ENCODE measurements around the gene TBCCD1. TPM values are rescaled to one million over a fixed set of nuclear protein-coding genes. Genes with fewer than 3 reads are reported as not detected.
"Not testable (repeated sequence)": the region's sequence is repeated elsewhere in the genome, so short reads cannot be mapped to it uniquely, and the experiment has no call there.

Gene TBCCD1
- polyA plus RNA-seq, 3 donors from 2014 or later: 18.8 to 32.4 (median 21.6) TPM

GRCh38 chr3:186589121-186589520 is 22.0 kb upstream of the TBCCD1 start:
- H3K4me1 Mint-ChIP-seq: no peaks in the 10 kb centered on the region
- peaks cover 0 to 3% (median 1%) of the 10 kb centered on the region in 3 donors for H3K27me3 Mint-ChIP-seq (ENCODE audit: low read depth in 3 of 3)
- H3K9me3 Mint-ChIP-seq: no peaks in the 10 kb centered on the region
- H3K36me3 Mint-ChIP-seq: peaks cover 7 to 18% (median 9%) of the 10 kb centered on the region in 3 donors
- no peak overlapping the region for H3K27ac Mint-ChIP-seq
- H3K4me3 Mint-ChIP-seq: no peak overlapping the region
- DNase-seq: no peak

- no peak for DNase-seq
- no peak overlapping the region for H3K27ac Mint-ChIP-seq
- no peaks in the 10 kb centered on the region for H3K4me1 Mint-ChIP-seq
- no peak overlapping the region for H3K4me3 Mint-ChIP-seq
- no peaks in the 10 kb centered on the region for H3K9me3 Mint-ChIP-seq
- peaks cover 12 to 21% (median 12%) of the 10 kb centered on the region in 3 donors for H3K36me3 Mint-ChIP-seq
- peaks cover 0 to 3% (median 0%) of the 10 kb centered on the region in 3 donors for H3K27me3 Mint-ChIP-seq (ENCODE audit: low read depth in 3 of 3)
Measured at GRCh38 chr3:186588632-186589031, 21.5 kb upstream of the TBCCD1 start.

- DNase-seq: no peak
- Mint-ChIP-seq H3K36me3 (peaks cover 17 to 35% (median 24%) of the 10 kb centered on the region in 3 donors), H3K9me3 (no peaks in the 10 kb centered on the region), H3K27me3 (ENCODE audit: low read depth in 3 of 3) (peaks cover 0 to 3% (median 0%) of the 10 kb centered on the region in 3 donors), H3K4me1 (no peaks in the 10 kb centered on the region), H3K27ac (no peak overlapping the region), H3K4me3 (no peak overlapping the region)
Measured at GRCh38 chr3:186587183-186587582, 20.0 kb upstream of the TBCCD1 start.

DNA sequence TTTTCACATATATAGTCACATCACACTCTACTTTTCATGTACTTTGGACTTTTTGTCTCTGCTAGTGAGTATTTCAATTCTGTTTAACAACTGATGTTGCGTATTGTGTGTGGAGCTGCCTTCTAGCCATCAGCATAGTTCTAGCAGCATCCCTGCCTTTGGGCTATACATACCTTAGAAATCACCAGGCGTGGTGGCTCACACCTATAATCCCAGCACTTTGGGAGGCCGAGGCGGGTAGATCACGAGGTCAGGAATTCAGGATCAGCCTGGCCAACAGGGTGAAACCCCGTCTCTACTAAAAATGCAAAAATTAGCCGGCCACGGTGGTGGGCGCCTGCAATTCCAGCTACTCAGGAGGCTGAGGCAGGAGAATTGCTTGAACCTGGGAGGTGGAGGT is 19.1 kb upstream of the TBCCD1 start:
- not testable (repeated sequence) for H3K27ac Mint-ChIP-seq; H3K9me3 Mint-ChIP-seq; H3K4me3 Mint-ChIP-seq; H3K4me1 Mint-ChIP-seq; H3K27me3 Mint-ChIP-seq (ENCODE audit: low read depth in 3 of 3); DNase-seq
- H3K36me3 Mint-ChIP-seq: peaks cover 22 to 44% (median 32%) of the 10 kb centered on the region in 3 donors

GRCh38 chr3:186583831-186584230 is 16.7 kb upstream of the TBCCD1 start:
- peaks cover 0 to 3% (median 0%) of the 10 kb centered on the region in 3 donors for H3K27me3 Mint-ChIP-seq (ENCODE audit: low read depth in 3 of 3)
- H3K9me3 Mint-ChIP-seq: no peaks in the 10 kb centered on the region
- no peak overlapping the region for H3K27ac Mint-ChIP-seq
- H3K4me3 Mint-ChIP-seq: no peak overlapping the region
- no peak for DNase-seq
- H3K4me1 Mint-ChIP-seq: peaks cover 0 to 9% of the 10 kb centered on the region in 2 donors
- H3K36me3 Mint-ChIP-seq: peaks cover 35 to 48% (median 41%) of the 10 kb centered on the region in 3 donors

DNA sequence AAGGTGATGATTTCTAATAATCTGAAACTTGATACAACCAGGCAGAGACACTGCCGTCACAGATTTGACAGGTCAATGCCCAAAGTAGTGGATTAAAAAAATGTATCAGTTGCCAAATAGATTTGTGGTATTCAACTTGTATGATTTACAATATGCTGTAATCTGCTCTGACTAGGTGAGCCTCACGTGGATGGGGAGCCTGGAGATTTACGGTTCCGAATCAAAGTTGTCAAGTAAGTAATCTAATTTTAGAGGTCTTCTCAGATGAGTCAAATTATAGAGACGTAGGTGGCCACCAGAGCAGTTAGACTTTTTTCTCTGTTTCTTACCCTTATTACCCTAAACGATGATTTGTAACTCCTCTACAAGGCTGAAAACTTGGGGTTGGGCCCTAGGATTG is 15.4 kb upstream of the TBCCD1 start:
- Mint-ChIP-seq H3K27ac (no peak overlapping the region), H3K36me3 (peaks cover 35 to 52% (median 45%) of the 10 kb centered on the region in 3 donors), H3K4me3 (no peak overlapping the region)

GRCh38 chr3:186580785-186581184 is 13.6 kb upstream of the TBCCD1 start:
- no peak for DNase-seq
- no peak overlapping the region for H3K27ac Mint-ChIP-seq
- no peaks in the 10 kb centered on the region for H3K27me3 Mint-ChIP-seq (ENCODE audit: low read depth in 3 of 3)
- H3K4me3 Mint-ChIP-seq: no peak overlapping the region
- H3K4me1 Mint-ChIP-seq: peaks cover 1 to 32% of the 10 kb centered on the region in 2 donors
- no peaks in the 10 kb centered on the region for H3K9me3 Mint-ChIP-seq
- peaks cover 38 to 59% (median 46%) of the 10 kb centered on the region in 3 donors for H3K36me3 Mint-ChIP-seq

More for the DNA sequence above, 15.4 kb upstream of the TBCCD1 start:
- Mint-ChIP-seq H3K9me3 (no peaks in the 10 kb centered on the region), H3K4me1 (peaks cover 1 to 22% of the 10 kb centered on the region in 2 donors), H3K27me3 (ENCODE audit: low read depth in 3 of 3) (peaks cover 0 to 3% (median 0%) of the 10 kb centered on the region in 3 donors)
- DNase-seq: no peak

- H3K36me3 Mint-ChIP-seq: peaks cover 33 to 53% (median 42%) of the 10 kb centered on the region in 3 donors
- no peaks in the 10 kb centered on the region for H3K9me3 Mint-ChIP-seq
- H3K27ac Mint-ChIP-seq: no peak overlapping the region
- H3K4me3 Mint-ChIP-seq: no peak overlapping the region
- DNase-seq: no peak
- H3K27me3 Mint-ChIP-seq (ENCODE audit: low read depth in 3 of 3): peaks cover 0 to 3% (median 2%) of the 10 kb centered on the region in 3 donors
- peaks cover 15 to 58% of the 10 kb centered on the region in 2 donors for H3K4me1 Mint-ChIP-seq
Measured at GRCh38 chr3:186577521-186577920, 10.4 kb upstream of the TBCCD1 start.

- H3K4me1 Mint-ChIP-seq: peaks cover 60 to 83% of the 10 kb centered on the region in 2 donors
- H3K4me3 Mint-ChIP-seq: peak overlapping the region; percentile 83 to 98 (median 94)
- H3K36me3 Mint-ChIP-seq: peaks cover 13 to 31% (median 22%) of the 10 kb centered on the region in 3 donors
- H3K27ac Mint-ChIP-seq: peak overlapping the region; percentile 87 to 98 (median 96)
- DNase-seq: no peak
- H3K27me3 Mint-ChIP-seq (ENCODE audit: low read depth in 3 of 3): peaks cover 10 to 20% (median 10%) of the 10 kb centered on the region in 3 donors
- H3K9me3 Mint-ChIP-seq: no peaks in the 10 kb centered on the region
Measured at GRCh38 chr3:186571644-186572013, 4.5 kb upstream of the TBCCD1 start.

DNA sequence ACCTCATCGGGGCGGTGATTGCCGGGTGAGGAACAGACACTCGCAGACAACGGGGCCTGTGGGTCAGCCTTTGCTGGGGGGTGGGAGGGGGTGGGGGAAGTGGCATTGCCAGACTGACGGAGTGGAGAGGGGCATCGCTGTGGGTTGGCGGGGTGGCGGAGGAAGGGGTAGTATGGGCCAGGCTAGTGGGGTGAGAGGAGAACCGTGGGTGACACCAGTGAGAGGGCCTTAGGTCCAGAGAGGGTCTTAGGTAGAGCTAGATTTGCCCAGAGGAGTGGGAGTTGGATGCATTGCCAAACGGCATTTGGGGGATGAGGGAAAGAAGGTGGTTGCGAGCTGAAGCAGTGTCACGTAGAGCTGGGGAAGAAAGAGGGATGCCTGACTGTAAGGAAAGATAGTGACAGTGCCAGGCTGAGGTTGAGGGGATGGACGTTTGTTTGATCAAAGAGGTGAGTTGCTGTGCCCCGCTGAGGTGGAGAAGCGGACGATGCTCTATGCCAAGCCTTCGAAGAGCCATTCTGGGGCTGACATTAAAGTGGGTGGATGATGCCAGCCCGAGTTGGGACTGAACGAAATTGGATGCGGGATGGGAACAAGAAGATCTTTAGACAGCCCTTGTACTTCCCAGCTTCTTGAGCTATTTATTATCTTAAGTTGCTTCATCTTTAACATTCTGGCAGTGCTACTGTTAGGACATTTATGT is 4.0 kb upstream of the TBCCD1 start:
- no peak for DNase-seq
- Mint-ChIP-seq H3K27me3 (ENCODE audit: low read depth in 3 of 3) (peaks cover 11 to 22% (median 16%) of the 10 kb centered on the region in 3 donors), H3K4me1 (peaks cover 65 to 83% of the 10 kb centered on the region in 2 donors), H3K36me3 (peaks cover 12 to 26% (median 22%) of the 10 kb centered on the region in 3 donors), H3K27ac (peak overlapping the region; percentile 87 to 98 (median 96)), H3K4me3 (peak overlapping the region; percentile 83 to 98 (median 94)), H3K9me3 (no peaks in the 10 kb centered on the region)

GRCh38 chr3:186570096-186570940 is 3.2 kb upstream of the TBCCD1 start, which contains the start of gene DNAJB11:
TSS of gene DNAJB11 (plus strand) at chr3:186570720. CDS start at chr3:186570898, 178 bp downstream.
- H3K27me3 Mint-ChIP-seq (ENCODE audit: low read depth in 3 of 3): peaks cover 11 to 22% (median 16%) of the 10 kb centered on the region in 3 donors
- H3K4me1 Mint-ChIP-seq: peaks cover 62 to 82% of the 10 kb centered on the region in 2 donors
- peak; percentile 98 for DNase-seq

DNA sequence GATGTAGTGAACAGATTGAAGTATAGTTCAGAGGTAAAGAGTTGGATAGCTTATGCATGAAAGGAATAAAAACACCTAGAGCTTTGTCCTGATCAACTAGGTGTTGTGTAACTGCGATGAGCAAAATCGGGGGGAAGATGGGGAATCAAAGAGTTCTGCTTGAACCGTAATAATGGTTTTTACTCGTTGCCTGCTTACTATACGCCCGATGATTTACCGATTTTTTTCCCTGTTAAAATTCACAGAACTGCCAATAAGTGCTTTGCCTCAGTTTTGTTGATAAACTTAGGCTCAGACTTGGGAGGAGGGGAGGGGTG is 2.6 kb upstream of the TBCCD1 start:
- Mint-ChIP-seq H3K27ac (peak overlapping the region; percentile 87 to 98 (median 96)), H3K36me3 (peaks cover 12 to 15% (median 15%) of the 10 kb centered on the region in 3 donors), H3K27me3 (ENCODE audit: low read depth in 3 of 3) (peaks cover 11 to 22% (median 16%) of the 10 kb centered on the region in 3 donors)

More at GRCh38 chr3:186570096-186570940, 3.2 kb upstream of the TBCCD1 start, which contains the start of gene DNAJB11:
- Mint-ChIP-seq H3K27ac (peak within 1 kb of the TSS; percentile 87 to 98 (median 96)), H3K9me3 (no peaks in the 10 kb centered on the region), H3K4me3 (peak within 1 kb of the TSS; percentile 83 to 98 (median 94)), H3K36me3 (peaks cover 12 to 18% (median 17%) of the 10 kb centered on the region in 3 donors)

GRCh38 chr3:186569361-186569760 is 2.2 kb upstream of the TBCCD1 start:
- H3K27ac Mint-ChIP-seq: peak overlapping the region; percentile 87 to 98 (median 96)
- peaks cover 9 to 13% (median 11%) of the 10 kb centered on the region in 3 donors for H3K36me3 Mint-ChIP-seq
- peaks cover 60 to 78% of the 10 kb centered on the region in 2 donors for H3K4me1 Mint-ChIP-seq
- DNase-seq, H3K9me3 Mint-ChIP-seq: not testable (repeated sequence)
- H3K4me3 Mint-ChIP-seq: peak overlapping the region; percentile 83 to 98 (median 94)
- H3K27me3 Mint-ChIP-seq (ENCODE audit: low read depth in 3 of 3): peaks cover 11 to 22% (median 16%) of the 10 kb centered on the region in 3 donors

More for the DNA sequence above, 2.6 kb upstream of the TBCCD1 start:
- peak overlapping the region; percentile 83 to 98 (median 94) for H3K4me3 Mint-ChIP-seq
- no peak for DNase-seq
- peaks cover 60 to 78% of the 10 kb centered on the region in 2 donors for H3K4me1 Mint-ChIP-seq
- H3K9me3 Mint-ChIP-seq: no peaks in the 10 kb centered on the region

Data from immature natural killer cell (primary cell).